SK-N-SH (cell line): Measurements from ENCODE around the gene EFCAB12. TPM values are rescaled to one million over a fixed set of nuclear protein-coding genes. Genes with fewer than 3 reads are reported as not detected.

ENCODE experiments used
- CTCF ChIA-PET: fragments of 300-600, 350-600 bp; formaldehyde crosslinking; extraction: SDS; loops from one replicate; lab custom pipeline; 2021; lab: Yijun Ruan, JAX
- POLR2A ChIA-PET: fragments of 350-600 bp; sonication (Branson Sonifier 250); formaldehyde crosslinking; extraction: SDS; loops from one replicate; lab custom pipeline; 2020; ENCODE audit warnings: antibody characterized with exemption, inconsistent platforms; lab: Yijun Ruan, JAX
- DNase-seq: peaks from one replicate; pipeline ENCODE4 v3.0.0; 2012
- H2AFZ ChIP-seq: fragments of 200-600 bp; sonication (generic); 2 replicates; pipeline ENCODE4 v1.8.1; 2016; ENCODE audit warnings: antibody characterized with exemption, mild to moderate bottlenecking, low read depth
- H3F3A ChIP-seq: fragments of 200-600 bp; sonication (generic); replicated peaks from 2 replicates; pipeline ENCODE3; 2016; ENCODE audit warnings: antibody characterized with exemption, mild to moderate bottlenecking; ENCODE audit not compliant: insufficient read depth
- H3K27ac ChIP-seq, 2 experiments: fragments of 200-500 bp in 1 of 2; fragments of 200-600 bp in 1 of 2; sonication (Bioruptor generic) in 1 of 2; sonication (generic), shearing (Covaris generic) in 1 of 2; 2 replicates each; pipeline versions ENCODE4 v1.5.1 to v1.6.1; 2014 to 2016; ENCODE audit warnings: low read depth in 2 of 2, inconsistent platforms in 1 of 2, low read length in 1 of 2, mild to moderate bottlenecking in 1 of 2, mixed read lengths in 1 of 2
- H3K27me3 ChIP-seq: fragments of 200-600 bp; sonication (generic), shearing (Covaris generic); 2 replicates; pipeline ENCODE4 v1.6.1; 2016; ENCODE audit warnings: mixed run types; ENCODE audit not compliant: insufficient read depth
- H3K36me3 ChIP-seq, 2 experiments: fragments of 200-500 bp in 1 of 2; fragments of 200-600 bp in 1 of 2; sonication (Bioruptor generic) in 1 of 2; sonication (generic) in 1 of 2; replicated peaks in 1 of 2; 2 replicates each; pipeline versions ENCODE3 to v1.5.1; 2014 to 2016; ENCODE audit warnings: low read length in 1 of 2, mild to moderate bottlenecking in 1 of 2; ENCODE audit not compliant: insufficient read depth in 2 of 2, control insufficient read depth in 1 of 2
- H3K4me1 ChIP-seq, 2 experiments: fragments of 200-500 bp in 1 of 2; fragments of 200-600 bp in 1 of 2; sonication (Bioruptor generic) in 1 of 2; sonication (generic), shearing (Covaris generic) in 1 of 2; 2 replicates each; pipeline versions ENCODE4 v1.5.1 to v1.6.1; 2014 to 2016; ENCODE audit warnings: low read depth in 1 of 2, low read length in 1 of 2, mixed run types in 1 of 2; ENCODE audit not compliant: insufficient read depth in 2 of 2, control insufficient read depth in 1 of 2
- H3K4me2 ChIP-seq: fragments of 200-600 bp; sonication (generic), shearing (Covaris generic); 2 replicates; pipeline ENCODE4 v1.6.1; 2017; ENCODE audit warnings: mixed run types
- H3K4me3 ChIP-seq, 2 experiments: fragments of 200-500 bp in 1 of 2; fragments of 200-600 bp in 1 of 2; sonication (Bioruptor generic) in 1 of 2; sonication (generic), shearing (Covaris generic) in 1 of 2; 2 replicates each; pipeline versions ENCODE4 v1.5.1 to v1.8.1; 2014 to 2016; ENCODE audit warnings: low read depth in 2 of 2, inconsistent platforms in 1 of 2, low read length in 1 of 2, mild to moderate bottlenecking in 1 of 2, mixed read lengths in 1 of 2, moderate library complexity in 1 of 2
- H3K79me2 ChIP-seq: fragments of 200-600 bp; sonication (generic); 2 replicates; pipeline ENCODE4 v1.8.1; 2017; ENCODE audit warnings: mild to moderate bottlenecking; ENCODE audit not compliant: insufficient read depth
- H3K9ac ChIP-seq: fragments of 200-600 bp; sonication (generic); 2 replicates; pipeline ENCODE4 v1.6.1; 2017; ENCODE audit warnings: mixed run types
- H3K9me2 ChIP-seq: fragments of 200-600 bp; sonication (generic); 2 replicates; pipeline ENCODE4 v1.6.1; 2017; ENCODE audit warnings: mixed run types
- H3K9me3 ChIP-seq: fragments of 200-600 bp; sonication (generic); 2 replicates; pipeline ENCODE4 v1.6.1; 2017; ENCODE audit warnings: mixed run types, mild to moderate bottlenecking, moderate library complexity
- H4K20me1 ChIP-seq: fragments of 200-600 bp; sonication (generic); 2 replicates; pipeline ENCODE4 v1.6.1; 2017; ENCODE audit warnings: mild to moderate bottlenecking, mixed run types; ENCODE audit not compliant: insufficient read depth
- CHD2 ChIP-seq: fragments of 150-350 bp; IDR thresholded peaks from 2 replicates; pipeline ENCODE4 v1.6.1; 2018; ENCODE audit warnings: low read length; ENCODE audit not compliant: partially characterized antibody
- CTCF ChIP-seq: fragments of 200-600 bp; sonication (generic); IDR thresholded peaks from 2 replicates; pipeline ENCODE4 v1.6.1; 2017; ENCODE audit warnings: antibody characterized with exemption, mild to moderate bottlenecking, moderate library complexity
- ELF1 ChIP-seq: IDR thresholded peaks from 2 replicates; pipeline ENCODE4 v1.4.0; 2012
- EZH2phosphoT487 ChIP-seq: fragments of 200-600 bp; sonication (generic); IDR thresholded peaks from 2 replicates; pipeline ENCODE4 v1.6.1; 2017; ENCODE audit warnings: low read depth, mixed run types, mild to moderate bottlenecking, antibody characterized with exemption, moderate library complexity, borderline replicate concordance
- FOXM1 ChIP-seq: IDR thresholded peaks from 2 replicates; pipeline ENCODE4 v1.4.0; 2012; ENCODE audit warnings: low read depth, mild to moderate bottlenecking
- NFIC ChIP-seq: IDR thresholded peaks from 2 replicates; pipeline ENCODE4 v1.4.0; 2012; ENCODE audit warnings: borderline replicate concordance
- RAD21 ChIP-seq: IDR thresholded peaks from 2 replicates; pipeline ENCODE4 v1.6.1; 2012; ENCODE audit warnings: mild to moderate bottlenecking, low read length
- RCOR1 ChIP-seq: fragments of 150-350 bp; IDR thresholded peaks from 2 replicates; pipeline ENCODE4 v1.6.1; 2017; ENCODE audit warnings: antibody characterized with exemption, low read length
- RXRA ChIP-seq: IDR thresholded peaks from 2 replicates; pipeline ENCODE4 v1.4.0; 2012; ENCODE audit warnings: low read depth, mild to moderate bottlenecking, borderline replicate concordance
- SMC3 ChIP-seq: IDR thresholded peaks from 2 replicates; pipeline ENCODE4 v1.6.1; 2012; ENCODE audit warnings: low read depth, low read length, improper control_type of control experiment
- TEAD4 ChIP-seq: IDR thresholded peaks from 2 replicates; pipeline ENCODE4 v1.4.0; 2012; ENCODE audit warnings: mild to moderate bottlenecking, borderline replicate concordance; ENCODE audit not compliant: insufficient read depth
- USF1 ChIP-seq: IDR thresholded peaks from 2 replicates; pipeline ENCODE4 v1.4.0; 2012; ENCODE audit warnings: low read depth, borderline replicate concordance
- ZBTB33 ChIP-seq: IDR thresholded peaks from 2 replicates; pipeline ENCODE4 v1.4.0; 2012; ENCODE audit warnings: low read depth, borderline replicate concordance
- WGBS: methylation state at CpG from one replicate; pipeline ENCODE4 v1.1.6; 2017; ENCODE audit warnings: low lambda C conversion rate; 5-methylcytosine and 5-hydroxymethylcytosine counted together
- polyA plus RNA-seq, 3 experiments: library from polyadenylated mRNA; depleted of rRNA; stranded (reverse); fragments of >200 nt; gene quantifications; 2 replicates each; pipeline ENCODE4 v1.2.3, GENCODE V29; 2012

The EFCAB12 gene
- polyA plus RNA-seq, 1 of the 3 experiments (the other 2 are of a cell fraction), result 0.38 TPM

- H3K4me1 ChIP-seq, result peaks cover 0 to 15% of the 10 kb centered on the region in 2 experiments; a peak in 1 of 4 replicates
- ChIA-PET POLR2A (interaction anchor here (1.4 kb wide), 1 partner anchor 68 kb away, joined by 11 read pairs; a partner anchor contains a TSS), CTCF (interaction anchor here (0.6 to 2.6 kb wide), 22 partner anchors 10 to 737 kb away, joined by 3 to 11 read pairs (median 4); partner anchors contain the start of gene EFCAB12)
- no peak overlapping the region for H3K4me2 ChIP-seq
- peaks cover 3% of the 10 kb centered on the region for H3F3A ChIP-seq
- no peaks in the 10 kb centered on the region; the same call in 1 of the 2 replicates for H3K79me2 ChIP-seq
- H3K9me2 ChIP-seq, result no peaks in the 10 kb centered on the region
- no peak overlapping the region for H3K9ac ChIP-seq
- peak overlapping the region in 1 of 2 experiments; percentile 6; a peak in 1 of 4 replicates for H3K4me3 ChIP-seq
- DNase-seq, result peak; percentile 83
- no peaks in the 10 kb centered on the region for H3K27me3 ChIP-seq
- 56% methylated on average over 6 of the region's 6 CpGs for WGBS
- no peak overlapping the region for H3K27ac ChIP-seq
- TF ChIP-seq ELF1, result no peak
- TF ChIP-seq SMC3, result peak; percentile 73
- TF ChIP-seq USF1, result no peak
- no peak for TF ChIP-seq RXRA
- 0 out of 2 replicates have a peak, but pooled peaks have one; percentile 8 for TF ChIP-seq RCOR1
- TF ChIP-seq NFIC, result no peak
- no peak for TF ChIP-seq TEAD4
- no peak for TF ChIP-seq ZBTB33
- TF ChIP-seq RAD21, result peak; percentile 88
- TF ChIP-seq EZH2phosphoT487, result no peak
- no peak for TF ChIP-seq FOXM1
- peak; percentile 75 for TF ChIP-seq CTCF
- TF ChIP-seq CHD2, result peak; percentile 45
- no peak overlapping the region for H2AFZ ChIP-seq
- peaks cover 9 to 13% of the 10 kb centered on the region in 2 experiments for H3K36me3 ChIP-seq
- H4K20me1 ChIP-seq, result no peaks in the 10 kb centered on the region
- no peaks in the 10 kb centered on the region for H3K9me3 ChIP-seq
Observed at GRCh38 chr3:129383292-129383860, 45.1 kb downstream of the EFCAB12 start.
